GM12878 (cell line): ENCODE results near the gene CEBPB. TPM values are rescaled to one million over a fixed set of nuclear protein-coding genes. Genes with fewer than 3 reads are reported as not detected.

Experiments used
- ATAC-seq: fragments of 200-7000 bp; cut with Tn5 transposase; 3 replicates; pipeline ENCODE4 v1.9.1; 2020; ENCODE audit warnings: mild to moderate bottlenecking, moderate library complexity
- BruUV-seq: library from RNA; stranded (reverse); fragments of 400-500 nt; replicated peaks from 2 replicates; lab custom pipeline; 2021; lab: Mats Ljungman, UMichigan
- CTCF ChIA-PET: fragments of 300-600 bp; sonication (Branson Sonifier 250); formaldehyde crosslinking; extraction: SDS; loops from one replicate; lab custom pipeline; 2021; ENCODE audit warnings: inconsistent platforms; lab: Yijun Ruan, JAX
- POLR2A ChIA-PET: fragments of 350-600 bp; formaldehyde crosslinking; extraction: SDS; loops from one replicate; lab custom pipeline; 2021; ENCODE audit warnings: inconsistent platforms; lab: Charles Lee
- RAD21 ChIA-PET: fragments of 300-600 bp; sonication (Branson Sonifier 250); formaldehyde crosslinking; loops from one replicate; lab custom pipeline; 2023; ENCODE audit warnings: antibody characterized with exemption; ENCODE audit not compliant: unreplicated experiment; lab: Charles Lee
- SMC1A ChIA-PET: fragments of 300-600 bp; sonication (Branson Sonifier 250); formaldehyde crosslinking; loops from one replicate; lab custom pipeline; 2023; ENCODE audit not compliant: unreplicated experiment, uncharacterized antibody; lab: Charles Lee
- DNase-seq: peaks from one replicate; pipeline ENCODE4 v3.0.0-alpha.2; 2011; ENCODE audit warnings: low read depth, low spot score
- FAIRE-seq: peaks from 3 replicates; lab custom pipeline; 2011; peaks lifted over from hg19 to GRCh38; lab: Jason Lieb, UNC
- H2AFZ ChIP-seq: 2 replicates; pipeline ENCODE4 v1.6.0; 2011; ENCODE audit warnings: low read depth, low read length, control low read depth; ENCODE audit not compliant: control insufficient read depth
- H3K27ac ChIP-seq: 2 replicates; pipeline ENCODE4 v1.5.1; 2011; ENCODE audit warnings: control low read depth; ENCODE audit not compliant: control insufficient read depth, insufficient read depth
- H3K27me3 ChIP-seq, 2 experiments: replicated peaks in 1 of 2; 2 replicates each; pipeline versions ENCODE4 v1.6.0 to v1.6.1; 2011; ENCODE audit warnings: low read length in 1 of 2; ENCODE audit not compliant: control insufficient read depth in 2 of 2, insufficient read depth in 2 of 2
- H3K36me3 ChIP-seq, 2 experiments: 2 replicates each; pipeline ENCODE4 v1.5.1; 2011; ENCODE audit warnings: low read length in 1 of 2; ENCODE audit not compliant: control insufficient read depth in 2 of 2, insufficient read depth in 2 of 2
- H3K4me1 ChIP-seq: 2 replicates; pipeline ENCODE4 v1.6.1; 2011; ENCODE audit warnings: mild to moderate bottlenecking, low read length, moderate library complexity, mixed read lengths; ENCODE audit not compliant: control insufficient read depth, insufficient read depth
- H3K4me2 ChIP-seq: 2 replicates; pipeline ENCODE4 v1.6.0; 2011; ENCODE audit warnings: control low read depth; ENCODE audit not compliant: control insufficient read depth, insufficient read depth
- H3K4me3 ChIP-seq: fragments of 200-600 bp; sonication (generic); 2 replicates; pipeline ENCODE4 v1.5.1; 2016
- H3K79me2 ChIP-seq: 2 replicates; pipeline ENCODE4 v1.6.0; 2011; ENCODE audit warnings: low read length; ENCODE audit not compliant: control insufficient read depth, insufficient read depth
- H3K9ac ChIP-seq: 2 replicates; pipeline ENCODE4 v1.8.0; 2011; ENCODE audit warnings: low read length, control low read depth, mixed read lengths; ENCODE audit not compliant: control insufficient read depth, insufficient read depth
- H3K9me3 ChIP-seq: replicated peaks from 3 replicates; pipeline ENCODE4 v1.5.1; 2011; ENCODE audit warnings: mild to moderate bottlenecking, low read length; ENCODE audit not compliant: control insufficient read depth, insufficient read depth
- H4K20me1 ChIP-seq: 2 replicates; pipeline ENCODE4 v1.6.0; 2011; ENCODE audit not compliant: control insufficient read depth, insufficient read depth
- CBFB ChIP-seq: IDR thresholded peaks from 2 replicates; pipeline ENCODE4 v1.6.1; 2016; ENCODE audit warnings: antibody characterized with exemption, low read depth
- CHD2 ChIP-seq: IDR thresholded peaks from 2 replicates; pipeline ENCODE4 v1.6.1; 2011; ENCODE audit warnings: low read depth, low read length, improper control_type of control experiment, borderline replicate concordance
- HCFC1 ChIP-seq: fragments of 150-350 bp; IDR thresholded peaks from 2 replicates; pipeline ENCODE4 v1.6.1; 2014; ENCODE audit warnings: low read length
- IRF4 ChIP-seq: IDR thresholded peaks from 2 replicates; pipeline ENCODE4 v1.6.1; 2011; ENCODE audit warnings: low read depth, low read length
- MEF2A ChIP-seq: IDR thresholded peaks from 2 replicates; pipeline ENCODE4 v1.6.1; 2011; ENCODE audit warnings: low read depth, mild to moderate bottlenecking, low read length, moderate library complexity; ENCODE audit not compliant: insufficient read depth
- MTA2 ChIP-seq: fragments of 450-650 bp; IDR thresholded peaks from 2 replicates; pipeline ENCODE4 v1.6.1; 2016; ENCODE audit warnings: low read depth, mild to moderate bottlenecking, moderate library complexity
- NFIC ChIP-seq: IDR thresholded peaks from 2 replicates; pipeline ENCODE4 v1.6.1; 2012; ENCODE audit warnings: low read depth, mild to moderate bottlenecking, inconsistent platforms, low read length, moderate library complexity
- NR2C1 ChIP-seq: fragments of 450-650 bp; IDR thresholded peaks from 2 replicates; pipeline ENCODE4 v1.6.1; 2017; ENCODE audit warnings: antibody characterized with exemption, mild to moderate bottlenecking, moderate library complexity
- SIN3A ChIP-seq: IDR thresholded peaks from 2 replicates; pipeline ENCODE4 v1.6.1; 2012; ENCODE audit warnings: low read depth, low read length, improper control_type of control experiment
- SMAD5 ChIP-seq: IDR thresholded peaks from 2 replicates; pipeline ENCODE4 v1.6.1; 2016; ENCODE audit warnings: antibody characterized with exemption, low read depth
- ZZZ3 ChIP-seq: IDR thresholded peaks from 2 replicates; pipeline ENCODE4 v1.6.1; 2011; ENCODE audit warnings: low read depth; ENCODE audit not compliant: control insufficient read depth, insufficient read length
- WGBS: methylation state at CpG from one replicate; pipeline ENCODE4 v1.1.6; 2016; ENCODE audit warnings: low lambda C conversion rate; ENCODE audit not compliant: insufficient replicate concordance, insufficient coverage; ENCODE audit errors: missing lambda C conversion rate; 5-methylcytosine and 5-hydroxymethylcytosine counted together
- in situ Hi-C: fragments of 300-500 bp; cut with MboI; formaldehyde crosslinking; loops from 9 replicates; pipeline ENCODE4 v1.14.3; 2018; ENCODE audit warnings: mixed read lengths
- intact Hi-C: fragments of 100-400 bp; cut with micrococcal nuclease; formaldehyde crosslinking; loops from one replicate; pipeline ENCODE4 v1.14.2; 2022; ENCODE audit not compliant: unreplicated experiment
- polyA plus RNA-seq, 11 experiments: library from polyadenylated mRNA; depleted of rRNA in 4 of 11; unstranded in 6 of 11; stranded (reverse) in 5 of 11; fragments of >200 nt; fragmentation: Nextera tagmentation in 4 of 11; fragmentation: Illumina TruSeq in 1 of 11; extraction: Ambion mirVana in 4 of 11; extraction: Trizol in 1 of 11; gene quantifications; 1 replicate in 1 of 11; 2 replicates in 10 of 11; pipeline versions ENCODE4 v1.2.1 to v1.2.3, GENCODE V29; 2011 to 2016; ENCODE audit warnings: inconsistent platforms in 2 of 11, missing spikeins in 2 of 11, low read depth in 1 of 11
- total RNA-seq, 4 experiments: library from RNA; depleted of rRNA in 3 of 4; stranded (reverse); fragments of >200 nt in 3 of 4; fragmentation: Illumina TruSeq in 1 of 4; extraction: Trizol in 1 of 4; gene quantifications; 2 replicates each; pipeline versions ENCODE4 v1.2.1 to v1.2.3, GENCODE V29; 2013 to 2021
- TF ChIP-seq, protein P1 (sequence below): IDR thresholded peaks from 2 replicates; pipeline ENCODE4 v1.6.1; 2011; ENCODE audit warnings: low read depth, low read length, improper control_type of control experiment, borderline replicate concordance
- TF ChIP-seq, protein P2 (sequence below): fragments of 450-650 bp; IDR thresholded peaks from 2 replicates; pipeline ENCODE4 v1.6.1; 2017; ENCODE audit warnings: mild to moderate bottlenecking, moderate library complexity
- TF ChIP-seq, protein P3 (sequence below): fragments of 450-650 bp; IDR thresholded peaks from 2 replicates; pipeline ENCODE4 v1.6.1; 2014; ENCODE audit warnings: mild to moderate bottlenecking
- TF ChIP-seq, protein P4 (sequence below): IDR thresholded peaks from 2 replicates; pipeline ENCODE4 v1.6.1; 2011; ENCODE audit warnings: mild to moderate bottlenecking, low read depth, low read length, moderate library complexity; ENCODE audit not compliant: insufficient replicate concordance
- TF ChIP-seq, protein P5 (sequence below): IDR thresholded peaks from 2 replicates; pipeline ENCODE4 v1.6.1; 2012; ENCODE audit warnings: low read depth, low read length, improper control_type of control experiment

CEBPB gene
- total and polyA plus RNA-seq, 10 of the 15 experiments (the other 5 are each of a cell fraction or from before 2014, with no cell fraction given): 0.18 to 8.8 (median 1.6) TPM

DNA sequence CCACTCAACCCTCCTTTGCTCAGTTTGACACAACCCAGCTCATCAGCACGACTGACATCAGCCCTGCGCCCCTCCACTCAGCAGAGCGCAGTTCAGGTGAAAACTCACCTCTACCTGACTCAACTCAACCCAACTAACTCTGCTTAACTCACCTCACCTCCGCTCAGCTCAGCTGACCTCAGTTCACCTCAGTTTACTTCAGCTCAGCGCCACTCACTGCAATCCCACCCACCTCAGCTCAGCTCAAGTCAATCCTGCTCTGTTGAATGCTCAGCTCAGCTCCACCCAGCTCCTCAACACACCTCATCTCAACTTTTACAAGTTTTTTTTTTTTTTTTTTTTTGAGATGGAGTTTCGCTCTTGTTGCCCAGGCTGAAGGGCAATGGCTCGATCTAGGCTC lies 39.6 kb downstream of the CEBPB start (continued):
- TF ChIP-seq IRF4: no peak
- TF ChIP-seq MTA2: no peak
- no peak for TF ChIP-seq SMAD5
- TF ChIP-seq, protein P1, sequence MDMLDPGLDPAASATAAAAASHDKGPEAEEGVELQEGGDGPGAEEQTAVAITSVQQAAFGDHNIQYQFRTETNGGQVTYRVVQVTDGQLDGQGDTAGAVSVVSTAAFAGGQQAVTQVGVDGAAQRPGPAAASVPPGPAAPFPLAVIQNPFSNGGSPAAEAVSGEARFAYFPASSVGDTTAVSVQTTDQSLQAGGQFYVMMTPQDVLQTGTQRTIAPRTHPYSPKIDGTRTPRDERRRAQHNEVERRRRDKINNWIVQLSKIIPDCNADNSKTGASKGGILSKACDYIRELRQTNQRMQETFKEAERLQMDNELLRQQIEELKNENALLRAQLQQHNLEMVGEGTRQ: no peak
- TF ChIP-seq, protein P2, sequence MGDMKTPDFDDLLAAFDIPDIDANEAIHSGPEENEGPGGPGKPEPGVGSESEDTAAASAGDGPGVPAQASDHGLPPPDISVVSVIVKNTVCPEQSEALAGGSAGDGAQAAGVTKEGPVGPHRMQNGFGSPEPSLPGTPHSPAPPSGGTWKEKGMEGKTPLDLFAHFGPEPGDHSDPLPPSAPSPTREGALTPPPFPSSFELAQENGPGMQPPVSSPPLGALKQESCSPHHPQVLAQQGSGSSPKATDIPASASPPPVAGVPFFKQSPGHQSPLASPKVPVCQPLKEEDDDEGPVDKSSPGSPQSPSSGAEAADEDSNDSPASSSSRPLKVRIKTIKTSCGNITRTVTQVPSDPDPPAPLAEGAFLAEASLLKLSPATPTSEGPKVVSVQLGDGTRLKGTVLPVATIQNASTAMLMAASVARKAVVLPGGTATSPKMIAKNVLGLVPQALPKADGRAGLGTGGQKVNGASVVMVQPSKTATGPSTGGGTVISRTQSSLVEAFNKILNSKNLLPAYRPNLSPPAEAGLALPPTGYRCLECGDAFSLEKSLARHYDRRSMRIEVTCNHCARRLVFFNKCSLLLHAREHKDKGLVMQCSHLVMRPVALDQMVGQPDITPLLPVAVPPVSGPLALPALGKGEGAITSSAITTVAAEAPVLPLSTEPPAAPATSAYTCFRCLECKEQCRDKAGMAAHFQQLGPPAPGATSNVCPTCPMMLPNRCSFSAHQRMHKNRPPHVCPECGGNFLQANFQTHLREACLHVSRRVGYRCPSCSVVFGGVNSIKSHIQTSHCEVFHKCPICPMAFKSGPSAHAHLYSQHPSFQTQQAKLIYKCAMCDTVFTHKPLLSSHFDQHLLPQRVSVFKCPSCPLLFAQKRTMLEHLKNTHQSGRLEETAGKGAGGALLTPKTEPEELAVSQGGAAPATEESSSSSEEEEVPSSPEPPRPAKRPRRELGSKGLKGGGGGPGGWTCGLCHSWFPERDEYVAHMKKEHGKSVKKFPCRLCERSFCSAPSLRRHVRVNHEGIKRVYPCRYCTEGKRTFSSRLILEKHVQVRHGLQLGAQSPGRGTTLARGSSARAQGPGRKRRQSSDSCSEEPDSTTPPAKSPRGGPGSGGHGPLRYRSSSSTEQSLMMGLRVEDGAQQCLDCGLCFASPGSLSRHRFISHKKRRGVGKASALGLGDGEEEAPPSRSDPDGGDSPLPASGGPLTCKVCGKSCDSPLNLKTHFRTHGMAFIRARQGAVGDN: no peak
- TF ChIP-seq HCFC1: no peak
- no peak for TF ChIP-seq NFIC
- TF ChIP-seq CBFB: no peak

DNA sequence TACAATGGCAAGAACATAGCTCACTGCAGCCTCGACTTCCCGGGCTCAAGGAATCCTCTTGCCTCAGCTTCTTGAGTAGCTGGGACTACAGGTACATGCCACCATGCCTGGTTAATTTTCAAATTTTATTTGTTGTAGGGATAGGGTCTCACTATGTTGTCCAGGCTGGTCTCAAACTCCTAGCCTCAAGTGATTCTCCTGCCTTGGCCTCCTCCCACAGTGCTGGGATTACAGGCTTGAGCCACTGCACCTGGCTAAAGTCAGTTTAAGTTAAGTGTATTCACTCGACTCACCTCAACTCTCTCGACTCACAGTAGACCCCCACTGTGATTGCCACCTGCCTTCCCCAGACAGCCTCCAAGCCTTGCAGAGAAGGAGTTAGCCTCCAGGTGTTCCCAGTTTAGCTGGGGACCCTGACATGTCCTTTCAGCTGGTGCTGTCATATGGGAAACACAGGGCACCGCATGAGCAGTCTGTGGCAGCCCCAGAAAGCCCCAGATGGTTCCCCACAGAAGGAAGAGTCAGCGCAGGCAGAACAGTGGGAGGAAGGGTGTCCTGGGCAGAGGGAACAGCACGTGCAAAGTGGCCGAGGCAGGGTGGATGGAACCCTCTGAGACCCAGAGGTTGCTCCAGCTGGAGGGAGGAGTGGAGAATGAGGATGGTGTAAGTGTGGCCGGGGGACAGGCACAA lies 40.4 kb downstream of the CEBPB start:
- DNase-seq: no peak
- Histone ChIP-seq H3K27ac (no peak overlapping the region), H3K27me3 (peaks cover 0 to 1% of the 10 kb centered on the region in 2 experiments; a peak in 2 of 4 replicates), H3K9ac (no peak overlapping the region), H3K4me2 (no peak overlapping the region), H3K36me3 (no peaks in the 10 kb centered on the region), H3K4me1 (no peaks in the 10 kb centered on the region), H3K79me2 (no peaks in the 10 kb centered on the region), H4K20me1 (no peaks in the 10 kb centered on the region), H3K4me3 (no peak overlapping the region), H2AFZ (no peak overlapping the region), H3K9me3 (no peaks in the 10 kb centered on the region)
- ChIA-PET CTCF (no interaction called here), SMC1A (no interaction called here), POLR2A (interaction anchor here (0.7 kb wide), 1 partner anchor 65 kb away, joined by 5 read pairs; no protein-coding TSS in a partner anchor), RAD21 (no interaction called here)
- FAIRE-seq: no peak
- intact Hi-C loops (no loop called here), in situ Hi-C loops (no loop called here)
- 26% methylated on average over 9 of the region's 9 CpGs for WGBS
- no TSS peak for BruUV-seq
- ATAC-seq: peak; percentile 64
- TF ChIP-seq, protein P3, sequence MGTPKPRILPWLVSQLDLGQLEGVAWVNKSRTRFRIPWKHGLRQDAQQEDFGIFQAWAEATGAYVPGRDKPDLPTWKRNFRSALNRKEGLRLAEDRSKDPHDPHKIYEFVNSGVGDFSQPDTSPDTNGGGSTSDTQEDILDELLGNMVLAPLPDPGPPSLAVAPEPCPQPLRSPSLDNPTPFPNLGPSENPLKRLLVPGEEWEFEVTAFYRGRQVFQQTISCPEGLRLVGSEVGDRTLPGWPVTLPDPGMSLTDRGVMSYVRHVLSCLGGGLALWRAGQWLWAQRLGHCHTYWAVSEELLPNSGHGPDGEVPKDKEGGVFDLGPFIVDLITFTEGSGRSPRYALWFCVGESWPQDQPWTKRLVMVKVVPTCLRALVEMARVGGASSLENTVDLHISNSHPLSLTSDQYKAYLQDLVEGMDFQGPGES: no peak
- TF ChIP-seq, protein P4, sequence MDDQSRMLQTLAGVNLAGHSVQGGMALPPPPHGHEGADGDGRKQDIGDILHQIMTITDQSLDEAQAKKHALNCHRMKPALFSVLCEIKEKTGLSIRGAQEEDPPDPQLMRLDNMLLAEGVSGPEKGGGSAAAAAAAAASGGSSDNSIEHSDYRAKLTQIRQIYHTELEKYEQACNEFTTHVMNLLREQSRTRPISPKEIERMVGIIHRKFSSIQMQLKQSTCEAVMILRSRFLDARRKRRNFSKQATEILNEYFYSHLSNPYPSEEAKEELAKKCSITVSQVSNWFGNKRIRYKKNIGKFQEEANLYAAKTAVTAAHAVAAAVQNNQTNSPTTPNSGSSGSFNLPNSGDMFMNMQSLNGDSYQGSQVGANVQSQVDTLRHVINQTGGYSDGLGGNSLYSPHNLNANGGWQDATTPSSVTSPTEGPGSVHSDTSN: no peak
- TF ChIP-seq CHD2: no peak
- no peak for TF ChIP-seq SIN3A
- TF ChIP-seq MEF2A: no peak
- no peak for TF ChIP-seq ZZZ3
- TF ChIP-seq NR2C1: no peak
- TF ChIP-seq, protein P5, sequence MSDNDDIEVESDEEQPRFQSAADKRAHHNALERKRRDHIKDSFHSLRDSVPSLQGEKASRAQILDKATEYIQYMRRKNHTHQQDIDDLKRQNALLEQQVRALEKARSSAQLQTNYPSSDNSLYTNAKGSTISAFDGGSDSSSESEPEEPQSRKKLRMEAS: no peak
